LNCAP (cell line): ENCODE data around the gene EPSTI1.

Experiments used
- TF ChIP-seq, protein P1 (sequence below): fragments of 450-650 bp; IDR thresholded peaks from 2 replicates; pipeline ENCODE4 v1.5.1; 2017; ENCODE audit warnings: mild to moderate bottlenecking

EPSTI1 gene

DNA sequence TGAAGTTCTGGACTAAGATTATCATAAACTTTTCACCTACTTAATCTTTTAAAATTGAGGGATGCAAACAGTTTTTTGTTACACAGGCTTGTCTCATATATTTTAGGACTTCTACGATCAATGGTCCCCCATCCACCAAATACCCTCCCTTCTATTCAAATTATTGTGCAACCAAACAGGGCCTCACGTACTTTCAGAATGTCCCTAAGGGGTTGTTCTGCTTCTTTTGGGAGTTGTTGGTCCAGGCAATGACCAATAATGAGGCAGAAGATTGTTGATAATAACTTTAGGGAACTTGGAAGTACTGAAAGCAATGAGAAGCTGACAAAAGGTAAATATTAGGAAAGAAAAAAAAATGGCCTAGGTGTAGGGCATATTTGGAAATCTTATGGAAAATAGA is 34.2 kb upstream of the EPSTI1 start:
- TF ChIP-seq, protein P1, sequence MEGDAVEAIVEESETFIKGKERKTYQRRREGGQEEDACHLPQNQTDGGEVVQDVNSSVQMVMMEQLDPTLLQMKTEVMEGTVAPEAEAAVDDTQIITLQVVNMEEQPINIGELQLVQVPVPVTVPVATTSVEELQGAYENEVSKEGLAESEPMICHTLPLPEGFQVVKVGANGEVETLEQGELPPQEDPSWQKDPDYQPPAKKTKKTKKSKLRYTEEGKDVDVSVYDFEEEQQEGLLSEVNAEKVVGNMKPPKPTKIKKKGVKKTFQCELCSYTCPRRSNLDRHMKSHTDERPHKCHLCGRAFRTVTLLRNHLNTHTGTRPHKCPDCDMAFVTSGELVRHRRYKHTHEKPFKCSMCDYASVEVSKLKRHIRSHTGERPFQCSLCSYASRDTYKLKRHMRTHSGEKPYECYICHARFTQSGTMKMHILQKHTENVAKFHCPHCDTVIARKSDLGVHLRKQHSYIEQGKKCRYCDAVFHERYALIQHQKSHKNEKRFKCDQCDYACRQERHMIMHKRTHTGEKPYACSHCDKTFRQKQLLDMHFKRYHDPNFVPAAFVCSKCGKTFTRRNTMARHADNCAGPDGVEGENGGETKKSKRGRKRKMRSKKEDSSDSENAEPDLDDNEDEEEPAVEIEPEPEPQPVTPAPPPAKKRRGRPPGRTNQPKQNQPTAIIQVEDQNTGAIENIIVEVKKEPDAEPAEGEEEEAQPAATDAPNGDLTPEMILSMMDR = no peak

DNA sequence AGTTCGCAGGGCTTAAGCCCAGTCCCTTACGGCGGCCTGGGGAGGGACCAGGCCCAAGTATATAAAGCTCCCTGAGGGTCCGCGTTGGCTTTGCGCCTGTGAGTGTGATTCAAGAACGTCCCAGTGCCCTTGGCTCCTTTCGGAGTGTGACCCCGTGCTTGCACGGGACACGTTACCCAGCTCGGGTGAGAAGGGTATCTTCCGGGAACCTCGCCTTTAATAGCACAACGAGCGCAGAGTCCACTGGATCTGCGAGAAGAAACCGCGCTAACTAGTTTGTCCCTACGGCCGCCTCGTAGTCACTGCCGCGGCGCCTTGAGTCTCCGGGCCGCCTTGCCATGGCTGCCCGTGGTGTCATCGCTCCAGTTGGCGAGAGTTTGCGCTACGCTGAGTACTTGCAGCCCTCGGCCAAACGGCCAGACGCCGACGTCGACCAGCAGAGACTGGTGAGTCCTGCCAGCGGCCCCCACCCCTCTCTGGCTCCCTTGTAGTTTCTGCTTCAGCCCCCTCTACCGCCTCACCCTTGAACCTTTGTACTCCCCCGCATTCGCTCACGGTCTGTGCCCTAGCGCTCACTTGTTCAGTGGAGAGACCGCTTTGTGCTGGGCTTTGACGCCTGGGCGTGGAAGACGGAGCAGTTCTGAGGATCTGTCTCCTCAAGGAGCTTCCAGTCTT is 31.4 kb upstream of the EPSTI1 start, which contains the start of gene DNAJC15:
DNAJC15 (plus strand) TSS at position 298 of the 675 bp plus-strand sequence; CDS start at position 339, 41 bp downstream.
- TF ChIP-seq, protein P1 = no peak

- TF ChIP-seq, protein P1 = no peak
Observed at GRCh38 chr13:43022934-43023288, 30.9 kb upstream of the EPSTI1 start.

DNA sequence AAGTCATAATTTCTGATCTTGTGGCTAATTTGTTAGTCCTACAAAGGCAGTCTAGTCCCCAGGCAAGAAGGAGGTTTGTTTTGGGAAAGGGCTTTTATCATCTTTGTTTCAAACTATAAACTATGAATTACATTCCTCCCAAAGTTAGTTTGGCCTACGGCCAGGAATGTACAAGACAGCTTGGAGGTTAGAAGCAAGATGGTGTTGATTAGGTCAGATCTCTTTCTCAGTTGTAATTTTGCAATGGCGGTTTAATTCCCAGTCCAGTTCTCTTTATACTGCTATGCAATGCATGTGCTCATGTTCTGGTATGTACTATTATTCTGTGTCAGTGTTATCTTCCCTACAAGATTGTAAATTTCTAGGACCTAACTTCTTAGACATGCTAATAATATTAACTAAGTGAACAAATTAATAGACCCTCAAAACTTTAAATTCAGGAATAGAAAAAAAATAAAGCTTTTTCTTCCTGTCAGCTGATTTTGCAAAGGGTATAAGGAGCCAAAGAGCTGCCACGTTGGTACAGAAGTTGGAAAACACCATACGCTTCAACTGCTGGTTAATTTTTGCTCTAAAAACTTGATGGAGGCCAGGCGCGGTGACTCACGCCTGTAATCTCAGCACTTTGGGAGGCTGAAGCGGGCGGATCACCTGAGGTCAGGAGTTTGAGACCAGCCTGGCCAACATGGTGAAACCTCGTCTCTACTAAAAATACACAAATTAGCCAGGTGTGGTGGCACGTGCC is 30.1 kb upstream of the EPSTI1 start:
- TF ChIP-seq, protein P1 = no peak

GRCh38 chr13:43020794-43021193 is 28.8 kb upstream of the EPSTI1 start:
- TF ChIP-seq, protein P1 = no peak

DNA sequence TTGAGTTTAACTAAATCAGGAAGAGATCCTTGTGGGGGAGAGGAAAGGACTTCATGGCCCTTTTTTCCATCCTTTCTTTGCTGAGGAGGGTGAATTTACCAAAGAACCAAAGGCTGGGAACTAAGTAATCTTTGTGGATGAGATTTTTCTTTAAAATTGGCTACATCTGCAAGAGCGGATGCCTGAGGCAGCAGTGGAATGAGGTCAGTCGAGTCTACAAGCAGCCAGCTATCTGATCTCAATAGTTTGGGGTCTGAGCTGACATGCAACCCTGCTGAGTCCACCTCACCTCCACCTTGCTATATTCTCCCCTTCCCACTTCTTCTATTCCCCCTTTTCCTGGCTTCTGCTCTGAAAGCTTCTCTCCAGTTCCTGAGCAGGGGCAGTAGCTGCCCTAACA is 27.8 kb upstream of the EPSTI1 start:
- TF ChIP-seq, protein P1 = no peak

- TF ChIP-seq, protein P1 = no peak
Observed at GRCh38 chr13:43016226-43016625, 24.2 kb upstream of the EPSTI1 start.
